Transverse colon (tissue), 4 donors: ENCODE results near the gene TLR9. TPM values are rescaled to one million over a fixed set of nuclear protein-coding genes. Genes with fewer than 3 reads are reported as not detected.

Experiments used
- DNase-seq: peaks from one replicate; pipeline ENCODE4 v3.0.0-alpha.2; 2019
- H3K27ac ChIP-seq, 4 donors: fragments of 200-600 bp; sonication (generic); 2 replicates each; pipeline ENCODE4 v1.5.1; 2016 to 2018; ENCODE audit warnings: inconsistent platforms in 4 of 4
- H3K27me3 ChIP-seq: fragments of 200-600 bp; sonication (generic); 2 replicates; pipeline ENCODE4 v1.5.1; 2017; ENCODE audit warnings: inconsistent platforms
- H3K36me3 ChIP-seq, 4 donors: fragments of 200-600 bp; sonication (generic); 2 replicates each; pipeline ENCODE4 v1.5.1; 2017 to 2019; ENCODE audit warnings: inconsistent platforms in 4 of 4
- H3K4me1 ChIP-seq, 4 donors: fragments of 200-600 bp; sonication (generic); 2 replicates each; pipeline ENCODE4 v1.5.1; 2017 to 2020; ENCODE audit warnings: inconsistent platforms in 4 of 4
- H3K4me3 ChIP-seq, 4 donors: fragments of 200-600 bp; sonication (generic); 1 replicate in 1 of 4; 2 replicates in 3 of 4; pipeline versions ENCODE4 v1.5.1 to v1.6.1; 2017 to 2019; ENCODE audit warnings: inconsistent platforms in 4 of 4
- H3K9me3 ChIP-seq, 2 donors: fragments of 200-600 bp; sonication (generic); 2 replicates each; pipeline ENCODE4 v1.5.1; 2017 to 2019; ENCODE audit warnings: inconsistent platforms in 2 of 2
- EP300 ChIP-seq: sonication (generic); formaldehyde crosslinking; IDR thresholded peaks from one replicate; pipeline ENCODE4 v1.6.1; 2017; ENCODE audit warnings: antibody characterized with exemption, low read depth
- POLR2A ChIP-seq: fragments of 450-650 bp; IDR thresholded peaks from one replicate; pipeline ENCODE4 v1.6.1; 2016; ENCODE audit warnings: antibody characterized with exemption, mild to moderate bottlenecking, moderate library complexity
- POLR2AphosphoS5 ChIP-seq, 3 donors: sonication (generic); formaldehyde crosslinking; IDR thresholded peaks; one replicate each; pipeline ENCODE4 v1.6.1; 2016; ENCODE audit warnings: antibody characterized with exemption in 3 of 3
- WGBS, 2 donors: methylation state at CpG; one replicate each; pipeline ENCODE4 v1.1.5; 2018; ENCODE audit warnings: low coverage in 1 of 2; 5-methylcytosine and 5-hydroxymethylcytosine counted together
- in situ Hi-C, 4 donors: fragments of 200-750 bp; cut with MboI; loops; one replicate each; pipeline versions ENCODE4 v1.15.0 to v1.15.1; 2017; ENCODE audit warnings: low sequenced_read_pairs in 3 of 4, low pct_ligation_motif_present in 1 of 4, low pct_unique_long_range_greater_than_20kb in 1 of 4
- intact Hi-C: fragments of 100-400 bp; cut with DNase I; formaldehyde crosslinking; loops from one replicate; pipeline ENCODE4 v1.15.1; 2023; ENCODE audit warnings: low total_unique reads
- total RNA-seq, 4 donors: library from RNA; depleted of rRNA; stranded (reverse); fragments of >200 nt; gene quantifications; one replicate each; pipeline ENCODE4 v1.1.0, GENCODE V29; 2016
- TF ChIP-seq, protein P1 (sequence below), 5 experiments: fragments of 200-600 bp in 3 of 5; fragments of 450-650 bp in 2 of 5; sonication (generic) in 3 of 5; IDR thresholded peaks; 1 replicate in 2 of 5; 2 replicates in 3 of 5; pipeline ENCODE4 v1.5.1; 2016 to 2017; ENCODE audit warnings: antibody characterized with exemption in 5 of 5, inconsistent platforms in 3 of 5, mild to moderate bottlenecking in 2 of 5, moderate library complexity in 1 of 5

Gene TLR9
- total RNA-seq, 4 donors from 2014 or later = 0.16 TPM; not detected in 3

DNA sequence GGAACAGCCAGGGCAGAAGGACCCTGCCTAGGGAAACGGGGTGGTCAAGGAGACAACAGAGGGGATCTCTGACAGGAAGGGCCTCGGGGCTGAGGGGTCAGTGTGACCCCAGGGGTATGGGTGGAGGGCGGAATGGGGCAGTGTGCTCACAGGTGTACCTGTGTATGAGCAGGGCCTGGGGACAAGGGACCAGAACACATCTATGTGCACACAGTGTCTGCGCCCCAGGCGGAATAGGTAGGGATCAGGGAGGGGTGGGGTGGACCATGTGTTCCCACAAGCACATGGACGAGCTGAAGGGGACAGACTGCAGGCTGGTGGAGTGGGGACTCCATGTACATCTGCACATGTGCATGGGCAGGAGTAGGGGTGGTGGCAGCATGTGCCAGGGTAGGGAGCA, 5.0 kb upstream of the TLR9 start:
- no peak for DNase-seq
- Histone ChIP-seq H3K27ac (no peak overlapping the region), H3K4me3 (no peak overlapping the region), H3K36me3 (peaks cover 0 to 23% (median 7%) of the 10 kb centered on the region in 4 donors), H3K9me3 (no peaks in the 10 kb centered on the region), H3K27me3 (no peaks in the 10 kb centered on the region), H3K4me1 (peaks cover 0 to 8% (median under 1%) of the 10 kb centered on the region in 4 donors)
- in situ Hi-C loops (loop anchor here (5.0 to 25.0 kb wide), 4 partner anchors 54 to 112 kb away; partner anchors contain the start of gene GLYCTK (in 2 of the 4)), intact Hi-C loops (no loop called here)
- 97 to 100% methylated on average over 4 to 6 of the region's 6 CpGs for WGBS, 2 donors
- no peak for TF ChIP-seq POLR2AphosphoS5 (IDR thresholded peaks at IDR 0.05)
- TF ChIP-seq POLR2A = no peak

DNA sequence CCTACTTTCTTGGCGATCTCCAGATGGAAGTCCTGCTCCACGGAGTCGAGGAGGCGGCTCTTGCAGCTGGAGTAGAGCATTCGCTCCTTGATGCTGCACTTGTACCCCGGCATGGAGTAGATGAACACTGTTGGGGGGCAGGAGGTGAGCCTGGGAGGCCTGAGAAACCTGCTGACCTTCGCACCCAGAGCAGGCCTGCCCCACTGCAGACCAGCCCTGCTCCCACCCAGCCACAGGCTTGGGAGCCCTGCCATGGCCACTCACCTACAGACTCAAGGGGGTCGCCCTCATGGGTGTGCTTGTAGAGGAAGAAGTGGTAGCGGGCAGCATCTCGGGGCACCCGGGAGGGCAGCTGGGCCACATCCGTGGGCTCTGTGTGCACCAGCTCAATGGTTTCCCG, 4.2 kb upstream of the TLR9 start:
- Histone ChIP-seq H3K27me3 (no peaks in the 10 kb centered on the region), H3K36me3 (peaks cover 0 to 23% (median 7%) of the 10 kb centered on the region in 4 donors), H3K4me1 (peaks cover 0 to 6% (median 0%) of the 10 kb centered on the region in 4 donors), H3K27ac (no peak overlapping the region), H3K9me3 (no peaks in the 10 kb centered on the region), H3K4me3 (no peak overlapping the region)
- TF ChIP-seq EP300 = no peak
- no peak for TF ChIP-seq POLR2AphosphoS5 (IDR thresholded peaks at IDR 0.05)
- in situ Hi-C loops (loop anchor here (5.0 to 25.0 kb wide), 4 partner anchors 55 to 113 kb away; partner anchors contain the start of gene GLYCTK (in 2 of the 4)), intact Hi-C loops (no loop called here)
- WGBS, 2 donors = 93% methylated on average over 13 of the region's 13 CpGs; no CpG with 5 or more reads in 1 of the 2 donors
- no peak for DNase-seq

DNA sequence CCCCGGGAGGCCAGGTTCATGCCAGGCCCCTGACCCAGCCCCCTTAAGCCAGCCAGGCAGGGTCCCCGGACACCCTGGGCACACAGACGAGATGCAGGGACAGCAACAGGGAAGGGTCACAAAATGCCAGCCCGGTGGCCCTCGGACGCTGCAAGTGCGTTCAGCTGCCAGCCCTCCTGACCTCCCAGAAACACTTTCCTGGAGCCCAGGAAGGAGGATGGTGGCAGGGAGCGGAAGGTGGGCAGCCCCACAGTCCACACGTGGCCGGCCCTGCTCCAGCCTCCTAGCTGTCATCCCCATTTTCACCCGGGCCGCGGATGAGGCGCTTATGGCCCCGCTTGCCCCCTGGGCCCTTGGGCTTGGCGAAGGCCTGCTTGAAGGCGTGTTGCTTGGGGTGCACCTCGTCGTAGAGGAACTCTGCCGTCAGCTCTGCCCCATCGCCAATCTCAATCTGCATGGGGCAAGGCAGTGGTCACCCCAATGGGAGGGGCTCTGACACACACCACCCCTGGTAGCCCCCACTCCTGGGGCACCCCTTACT, 3.4 kb upstream of the TLR9 start:
- DNase-seq = no peak
- H3K27me3 ChIP-seq = no peaks in the 10 kb centered on the region
- 96% methylated on average over 19 of the region's 21 CpGs; no CpG with 5 or more reads in 1 of the 2 donors for WGBS, 2 donors

DNA sequence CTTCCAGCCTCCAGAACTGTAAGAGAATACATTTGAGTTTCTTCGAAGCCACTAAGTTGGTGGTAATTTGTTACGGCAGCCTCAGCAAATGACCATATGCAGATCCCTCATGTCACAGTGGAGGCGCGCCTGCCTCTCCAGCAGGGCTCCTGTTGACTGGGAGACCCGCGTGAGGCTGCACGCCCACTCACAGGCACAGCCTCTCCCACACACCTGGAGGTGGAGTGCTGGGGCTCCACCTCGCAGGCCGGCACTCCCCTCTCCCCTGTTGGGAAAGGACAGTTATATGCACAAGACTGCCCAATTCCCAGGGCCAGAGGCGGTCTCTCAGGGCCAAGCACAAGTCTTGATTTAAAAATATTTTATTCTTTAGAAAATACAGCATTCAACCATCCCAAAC, 2.8 kb upstream of the TLR9 start:
- DNase-seq = no peak
- Histone ChIP-seq H3K27me3 (no peaks in the 10 kb centered on the region), H3K9me3 (no peaks in the 10 kb centered on the region), H3K4me3 (no peak overlapping the region), H3K27ac (no peak overlapping the region), H3K4me1 (peaks cover 0 to 6% (median 0%) of the 10 kb centered on the region in 4 donors), H3K36me3 (peaks cover 0 to 23% (median 7%) of the 10 kb centered on the region in 4 donors)
- intact Hi-C loops (no loop called here), in situ Hi-C loops (loop anchor here in 2 of 4 donors (25.0 kb wide), 1 partner anchor 109 kb away; no protein-coding TSS in a partner anchor)
- WGBS, 2 donors = 88% methylated on average over 10 of the region's 10 CpGs; no CpG with 5 or more reads in 1 of the 2 donors
- TF ChIP-seq, protein P1, sequence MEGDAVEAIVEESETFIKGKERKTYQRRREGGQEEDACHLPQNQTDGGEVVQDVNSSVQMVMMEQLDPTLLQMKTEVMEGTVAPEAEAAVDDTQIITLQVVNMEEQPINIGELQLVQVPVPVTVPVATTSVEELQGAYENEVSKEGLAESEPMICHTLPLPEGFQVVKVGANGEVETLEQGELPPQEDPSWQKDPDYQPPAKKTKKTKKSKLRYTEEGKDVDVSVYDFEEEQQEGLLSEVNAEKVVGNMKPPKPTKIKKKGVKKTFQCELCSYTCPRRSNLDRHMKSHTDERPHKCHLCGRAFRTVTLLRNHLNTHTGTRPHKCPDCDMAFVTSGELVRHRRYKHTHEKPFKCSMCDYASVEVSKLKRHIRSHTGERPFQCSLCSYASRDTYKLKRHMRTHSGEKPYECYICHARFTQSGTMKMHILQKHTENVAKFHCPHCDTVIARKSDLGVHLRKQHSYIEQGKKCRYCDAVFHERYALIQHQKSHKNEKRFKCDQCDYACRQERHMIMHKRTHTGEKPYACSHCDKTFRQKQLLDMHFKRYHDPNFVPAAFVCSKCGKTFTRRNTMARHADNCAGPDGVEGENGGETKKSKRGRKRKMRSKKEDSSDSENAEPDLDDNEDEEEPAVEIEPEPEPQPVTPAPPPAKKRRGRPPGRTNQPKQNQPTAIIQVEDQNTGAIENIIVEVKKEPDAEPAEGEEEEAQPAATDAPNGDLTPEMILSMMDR (IDR thresholded peaks at IDR 0.05) = no peak
- TF ChIP-seq POLR2A = no peak
- no peak for TF ChIP-seq EP300

More for the DNA sequence above, 3.4 kb upstream of the TLR9 start:
- TF ChIP-seq, protein P1 (IDR thresholded peaks at IDR 0.05) = no peak
- TF ChIP-seq POLR2A = no peak
- no peak for TF ChIP-seq POLR2AphosphoS5 (IDR thresholded peaks at IDR 0.05)
- no peak for TF ChIP-seq EP300
- peaks cover 0 to 23% (median 7%) of the 10 kb centered on the region in 4 donors for H3K36me3 ChIP-seq
- no peak overlapping the region for H3K4me3 ChIP-seq
- in situ Hi-C loops = loop anchor here in 2 of 4 donors (25.0 kb wide), 1 partner anchor 108 kb away; no protein-coding TSS in a partner anchor
- H3K4me1 ChIP-seq = peaks cover 0 to 6% (median 0%) of the 10 kb centered on the region in 4 donors
- intact Hi-C loops = no loop called here
- H3K27ac ChIP-seq = no peak overlapping the region
- H3K9me3 ChIP-seq = no peaks in the 10 kb centered on the region

DNA sequence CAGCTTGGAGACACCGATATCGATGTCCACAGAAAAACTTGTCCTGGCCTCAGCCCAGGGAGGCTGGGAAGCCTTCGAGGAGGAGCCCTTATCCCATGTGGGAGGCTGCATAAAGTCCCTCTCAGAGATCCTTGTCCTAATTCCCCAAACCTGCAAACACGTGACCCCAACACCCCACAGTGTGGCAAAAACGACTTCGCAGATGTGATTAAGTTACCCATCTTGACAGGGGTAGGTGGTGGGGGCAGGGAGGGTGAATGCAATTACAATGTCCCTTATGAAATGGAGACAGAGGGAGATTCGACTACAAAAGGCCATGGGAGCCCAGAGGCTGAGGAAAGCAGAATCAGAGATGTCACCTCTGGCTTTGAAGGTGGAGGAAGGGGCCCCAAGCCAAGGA, 2.3 kb upstream of the TLR9 start:
- no peaks in the 10 kb centered on the region for H3K27me3 ChIP-seq
- H3K4me3 ChIP-seq = no peak overlapping the region
- H3K27ac ChIP-seq = no peak overlapping the region
- no peaks in the 10 kb centered on the region for H3K9me3 ChIP-seq
- intact Hi-C loops = no loop called here
- in situ Hi-C loops = loop anchor here in 2 of 4 donors (25.0 kb wide), 1 partner anchor 110 kb away; no protein-coding TSS in a partner anchor
- peaks cover 0 to 23% (median 7%) of the 10 kb centered on the region in 4 donors for H3K36me3 ChIP-seq
- peaks cover 0 to 6% (median 0%) of the 10 kb centered on the region in 4 donors for H3K4me1 ChIP-seq
- DNase-seq = no peak
- 83% methylated on average over 7 of the region's 7 CpGs; no CpG with 5 or more reads in 1 of the 2 donors for whole genome bisulfite sequencing, 2 donors
- TF ChIP-seq EP300 = no peak
- TF ChIP-seq POLR2A = no peak
- TF ChIP-seq, protein P1 (IDR thresholded peaks at IDR 0.05) = no peak
- no peak for TF ChIP-seq POLR2AphosphoS5 (IDR thresholded peaks at IDR 0.05)
